ENCODE measurements around the gene IGSF9B.

- no peak for TF ChIP-seq ELK1 (IDR thresholded peaks at IDR 0.05; ENCODE audit: low read depth, low read length)
- TF ChIP-seq POLR2AphosphoS5 (IDR thresholded peaks at IDR 0.05; ENCODE audit: low read length): no peak
- TF ChIP-seq JUND (IDR thresholded peaks at IDR 0.05; ENCODE audit: low read depth, low read length): no peak
- TF ChIP-seq, protein P1, sequence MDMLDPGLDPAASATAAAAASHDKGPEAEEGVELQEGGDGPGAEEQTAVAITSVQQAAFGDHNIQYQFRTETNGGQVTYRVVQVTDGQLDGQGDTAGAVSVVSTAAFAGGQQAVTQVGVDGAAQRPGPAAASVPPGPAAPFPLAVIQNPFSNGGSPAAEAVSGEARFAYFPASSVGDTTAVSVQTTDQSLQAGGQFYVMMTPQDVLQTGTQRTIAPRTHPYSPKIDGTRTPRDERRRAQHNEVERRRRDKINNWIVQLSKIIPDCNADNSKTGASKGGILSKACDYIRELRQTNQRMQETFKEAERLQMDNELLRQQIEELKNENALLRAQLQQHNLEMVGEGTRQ (IDR thresholded peaks at IDR 0.05; ENCODE audit: borderline replicate concordance, low read depth, low read length): no peak
Measured at GRCh38 chr11:133889893-133890292, 66.9 kb downstream of the IGSF9B start.
